Activated CD4-positive, alpha-beta T cell treated with anti-CD3 and anti-CD28 coated beads, Interleukin-2, Interleukin-4, amounts not matched to agents 100 ng/mL and 50 ng/mL, durations not matched to agents 16 hours and 8 hours (primary cell): Measurements from ENCODE around the gene KTI12.
"Not testable (repeated sequence)": the region's sequence is repeated elsewhere in the genome, so short reads cannot be mapped to it uniquely, and the experiment has no call there.

Experiments used
- DNase-seq: peaks from one replicate; pipeline ENCODE4 v3.0.0-alpha.2; 2020; ENCODE audit warnings: low spot score

The KTI12 gene

GRCh38 chr1:52037909-52038308, 4.3 kb upstream of the KTI12 start:
- no peak for DNase-seq

- DNase-seq: no peak
Observed at GRCh38 chr1:52037402-52037814, 3.8 kb upstream of the KTI12 start.

- DNase-seq: no peak
Observed at GRCh38 chr1:52034050-52034384, 407 bp upstream of the KTI12 start.

- DNase-seq: peak; percentile 22
Observed at GRCh38 chr1:52032785-52033131, 852 bp downstream of the KTI12 start.

GRCh38 chr1:52032124-52032784, 1.4 kb downstream of the KTI12 start:
- DNase-seq: no peak

- not testable (repeated sequence) for DNase-seq
Observed at GRCh38 chr1:52028839-52029238, 4.8 kb downstream of the KTI12 start.

- DNase-seq: no peak
Observed at GRCh38 chr1:52028328-52028727, 5.3 kb downstream of the KTI12 start.

GRCh38 chr1:52026278-52026677, 7.3 kb downstream of the KTI12 start:
- no peak for DNase-seq

- no peak for DNase-seq
Observed at GRCh38 chr1:52022133-52022532, 11.5 kb downstream of the KTI12 start.

- DNase-seq: no peak
Observed at GRCh38 chr1:52008071-52008809, 25.4 kb downstream of the KTI12 start.

- no peak for DNase-seq
Observed at GRCh38 chr1:52007215-52008002, 26.2 kb downstream of the KTI12 start.

- DNase-seq: not testable (repeated sequence)
Observed at GRCh38 chr1:52006081-52006553, 27.5 kb downstream of the KTI12 start.

GRCh38 chr1:52005548-52005947, 28.1 kb downstream of the KTI12 start:
- DNase-seq: not testable (repeated sequence)

GRCh38 chr1:52003877-52004276, 29.7 kb downstream of the KTI12 start:
- no peak for DNase-seq

- peak; percentile 87 for DNase-seq
Observed at GRCh38 chr1:52002038-52002917, 31.3 kb downstream of the KTI12 start.

- no peak for DNase-seq
Observed at GRCh38 chr1:51998701-51999100, 34.9 kb downstream of the KTI12 start.

GRCh38 chr1:51997974-51998382, 35.6 kb downstream of the KTI12 start:
- DNase-seq: no peak

- peak; percentile 54 for DNase-seq
Observed at GRCh38 chr1:51990478-51990965, 43.1 kb downstream of the KTI12 start, which contains the start of gene RAB3B. Gene RAB3B (minus strand): TSS chr1:51990700. CDS start chr1:51977117, 13,583 bp downstream.

GRCh38 chr1:51989582-51990477, 43.8 kb downstream of the KTI12 start:
- no peak for DNase-seq

- DNase-seq: no peak
Observed at GRCh38 chr1:51988254-51988653, 45.4 kb downstream of the KTI12 start.

- DNase-seq: no peak
Observed at GRCh38 chr1:51986718-51987117, 46.9 kb downstream of the KTI12 start.
